ENCODE data around the gene CPT2.

Gene CPT2

GRCh38 chr1:53242381-53242780, 45.8 kb downstream of the CPT2 start:
- no peak for DNase-seq (ENCODE audit: extremely low spot score)
- CTCF ChIA-PET: no interaction called here
- POLR2A ChIA-PET: no interaction called here
- TF ChIP-seq L3MBTL2 (conservative IDR thresholded peaks at IDR 0.05) (no peak), TARDBP (IDR thresholded peaks at IDR 0.05) (no peak), HDGF (IDR thresholded peaks at IDR 0.05; ENCODE audit: borderline replicate concordance) (no peak)

DNA sequence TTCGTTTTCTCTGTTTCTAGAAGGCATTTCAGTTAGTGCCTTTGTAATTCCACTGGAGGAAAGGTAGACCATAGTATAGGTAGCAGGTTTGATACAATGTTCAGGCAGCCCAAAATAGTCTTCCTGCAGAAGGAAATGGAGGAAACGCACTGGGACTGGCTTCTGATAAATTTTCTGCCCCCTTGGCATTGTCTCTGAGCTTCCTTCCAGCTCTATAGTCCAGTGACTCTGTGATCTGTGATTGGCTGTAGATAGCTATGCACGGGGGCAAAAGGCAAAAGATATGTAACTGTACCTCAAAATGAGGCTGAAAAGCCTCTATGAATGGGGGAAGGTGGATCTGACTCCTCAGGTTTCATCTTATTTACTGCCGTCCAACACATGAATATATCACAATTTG, 47.5 kb downstream of the CPT2 start:
- no peak for TF ChIP-seq ELF4 (IDR thresholded peaks at IDR 0.05)
- TF ChIP-seq ZNF384 (IDR thresholded peaks at IDR 0.05): no peak
- no peak for TF ChIP-seq CTBP1 (IDR thresholded peaks at IDR 0.05; ENCODE audit: borderline replicate concordance)
- TF ChIP-seq TARDBP (IDR thresholded peaks at IDR 0.05): no peak
- TF ChIP-seq LEF1 (IDR thresholded peaks at IDR 0.05; ENCODE audit: borderline replicate concordance): no peak
- TF ChIP-seq FOXK2 (IDR thresholded peaks at IDR 0.05): no peak
- TF ChIP-seq PKNOX1 (IDR thresholded peaks at IDR 0.05): no peak
- TF ChIP-seq L3MBTL2 (conservative IDR thresholded peaks at IDR 0.05): no peak
- no peak for TF ChIP-seq NFRKB (IDR thresholded peaks at IDR 0.05)
- no peak for TF ChIP-seq SUZ12 (IDR thresholded peaks at IDR 0.05)
- no peak for TF ChIP-seq HDGF (IDR thresholded peaks at IDR 0.05; ENCODE audit: borderline replicate concordance)
- no peak for TF ChIP-seq FOXM1 (IDR thresholded peaks at IDR 0.05; ENCODE audit: borderline replicate concordance)
- no peak for TF ChIP-seq FOXA1 (IDR thresholded peaks at IDR 0.05)
- no peak for TF ChIP-seq SP1 (IDR thresholded peaks at IDR 0.05)
- TF ChIP-seq BHLHE40 (IDR thresholded peaks at IDR 0.05; ENCODE audit: borderline replicate concordance): no peak
- DNase-seq (ENCODE audit: extremely low spot score): no peak
- ChIA-PET CTCF (no interaction called here), POLR2A (no interaction called here)

DNA sequence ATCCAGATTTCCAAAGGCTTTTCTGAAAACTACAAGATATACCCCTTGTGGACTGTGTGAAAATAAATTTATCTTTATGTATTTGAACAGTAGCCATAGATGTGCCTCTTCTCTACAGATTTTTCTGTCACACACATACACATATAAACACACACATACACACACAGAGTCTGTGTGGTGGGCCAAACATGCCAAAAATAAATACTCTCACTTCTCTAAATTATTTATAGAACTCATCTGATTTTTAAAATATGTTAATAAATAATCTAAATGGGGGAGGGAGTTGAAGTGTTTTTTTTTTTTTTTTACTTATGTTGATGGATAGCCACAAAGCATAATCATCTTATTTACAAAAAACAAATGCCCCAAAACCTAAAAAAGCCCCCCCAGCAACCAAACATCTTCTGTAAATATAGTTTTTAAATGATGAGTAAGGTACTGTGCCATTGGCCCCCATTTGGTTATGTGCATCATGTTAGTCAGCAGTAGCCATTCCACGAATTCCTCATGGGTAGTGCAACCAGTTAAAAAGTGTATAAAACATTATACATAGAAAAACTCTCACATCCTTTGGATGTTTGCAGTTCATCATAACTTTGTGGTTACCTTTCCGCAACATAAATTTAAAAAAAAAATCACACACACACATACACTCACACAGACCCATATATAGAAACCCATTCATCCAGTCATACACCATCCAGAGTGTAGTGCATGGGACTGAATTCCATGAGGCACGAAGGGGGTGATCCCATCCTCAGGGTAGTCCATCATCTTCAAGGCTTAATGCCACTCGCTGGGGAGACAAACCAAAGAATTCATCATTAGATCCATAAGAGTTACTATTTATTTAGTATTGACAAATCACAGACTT, 49.9 kb downstream of the CPT2 start:
- ChIA-PET POLR2A (interaction anchor here (1.1 kb wide), 1 partner anchor 8 kb away, joined by 4 read pairs; the partner anchor contains the start of gene MAGOH), CTCF (no interaction called here)
- TF ChIP-seq ZNF384 (IDR thresholded peaks at IDR 0.05) (no peak), BHLHE40 (IDR thresholded peaks at IDR 0.05; ENCODE audit: borderline replicate concordance) (no peak), NFRKB (IDR thresholded peaks at IDR 0.05) (no peak), FOXA1 (IDR thresholded peaks at IDR 0.05) (no peak), PKNOX1 (IDR thresholded peaks at IDR 0.05) (no peak), ARNT (IDR thresholded peaks at IDR 0.05) (no peak), LEF1 (IDR thresholded peaks at IDR 0.05; ENCODE audit: borderline replicate concordance) (no peak), FOXM1 (IDR thresholded peaks at IDR 0.05; ENCODE audit: borderline replicate concordance) (no peak), ELF4 (IDR thresholded peaks at IDR 0.05) (no peak), FOXK2 (IDR thresholded peaks at IDR 0.05) (no peak), TARDBP (IDR thresholded peaks at IDR 0.05) (no peak), SP1 (IDR thresholded peaks at IDR 0.05) (no peak), CTBP1 (IDR thresholded peaks at IDR 0.05; ENCODE audit: borderline replicate concordance) (no peak), HDGF (IDR thresholded peaks at IDR 0.05; ENCODE audit: borderline replicate concordance) (no peak), SUZ12 (IDR thresholded peaks at IDR 0.05) (no peak), L3MBTL2 (conservative IDR thresholded peaks at IDR 0.05) (no peak)
- no peak for DNase-seq (ENCODE audit: extremely low spot score)

GRCh38 chr1:53249706-53250105, 53.1 kb downstream of the CPT2 start:
- ChIA-PET POLR2A (interaction anchor here (1.6 kb wide), 1 partner anchor 12 kb away, joined by 4 read pairs; the partner anchor contains the start of gene MAGOH), CTCF (no interaction called here)
- no peak for TF ChIP-seq FOXM1 (IDR thresholded peaks at IDR 0.05; ENCODE audit: borderline replicate concordance)
- TF ChIP-seq L3MBTL2 (conservative IDR thresholded peaks at IDR 0.05): no peak
- no peak for TF ChIP-seq PKNOX1 (IDR thresholded peaks at IDR 0.05)
- TF ChIP-seq SP1 (IDR thresholded peaks at IDR 0.05): no peak
- no peak for TF ChIP-seq ELF4 (IDR thresholded peaks at IDR 0.05)
- no peak for TF ChIP-seq SUZ12 (IDR thresholded peaks at IDR 0.05)
- no peak for TF ChIP-seq FOXA1 (IDR thresholded peaks at IDR 0.05)
- no peak for TF ChIP-seq NFRKB (IDR thresholded peaks at IDR 0.05)
- TF ChIP-seq TARDBP (IDR thresholded peaks at IDR 0.05): no peak
- TF ChIP-seq FOXK2 (IDR thresholded peaks at IDR 0.05): no peak
- TF ChIP-seq BHLHE40 (IDR thresholded peaks at IDR 0.05; ENCODE audit: borderline replicate concordance): no peak
- TF ChIP-seq LEF1 (IDR thresholded peaks at IDR 0.05; ENCODE audit: borderline replicate concordance): no peak
- TF ChIP-seq ARNT (IDR thresholded peaks at IDR 0.05): no peak
- TF ChIP-seq CTBP1 (IDR thresholded peaks at IDR 0.05; ENCODE audit: borderline replicate concordance): no peak
- TF ChIP-seq HDGF (IDR thresholded peaks at IDR 0.05; ENCODE audit: borderline replicate concordance): no peak
- no peak for TF ChIP-seq ZNF384 (IDR thresholded peaks at IDR 0.05)
- DNase-seq (ENCODE audit: extremely low spot score): no peak

GRCh38 chr1:53250325-53250724, 53.7 kb downstream of the CPT2 start:
- DNase-seq (ENCODE audit: extremely low spot score): no peak
- ChIA-PET POLR2A (interaction anchor here (1.6 kb wide), 2 partner anchors 12 to 29 kb away, joined by 4 read pairs; partner anchors contain the start of genes CZIB and MAGOH), CTCF (no interaction called here)
- TF ChIP-seq SP1 (IDR thresholded peaks at IDR 0.05) (no peak), ZNF384 (IDR thresholded peaks at IDR 0.05) (no peak), CTBP1 (IDR thresholded peaks at IDR 0.05; ENCODE audit: borderline replicate concordance) (no peak), TARDBP (IDR thresholded peaks at IDR 0.05) (no peak)
